Sigmoid colon (tissue), 3 donors: ENCODE results near the gene GABBR2.

Experiments
- CTCF ChIP-seq, 4 experiments: fragments of 450-650 bp in 3 of 4; fragments of 200-600 bp in 1 of 4; IDR thresholded peaks; one replicate each; pipeline ENCODE4 v1.5.1; 2016 to 2019; ENCODE audit warnings: antibody characterized with exemption in 4 of 4, mild to moderate bottlenecking in 3 of 4, moderate library complexity in 2 of 4
- POLR2A ChIP-seq, 2 donors: fragments of 450-650 bp; IDR thresholded peaks; one replicate each; pipeline ENCODE4 v1.6.1; 2016; ENCODE audit warnings: antibody characterized with exemption in 2 of 2, mild to moderate bottlenecking in 2 of 2, moderate library complexity in 2 of 2

DNA sequence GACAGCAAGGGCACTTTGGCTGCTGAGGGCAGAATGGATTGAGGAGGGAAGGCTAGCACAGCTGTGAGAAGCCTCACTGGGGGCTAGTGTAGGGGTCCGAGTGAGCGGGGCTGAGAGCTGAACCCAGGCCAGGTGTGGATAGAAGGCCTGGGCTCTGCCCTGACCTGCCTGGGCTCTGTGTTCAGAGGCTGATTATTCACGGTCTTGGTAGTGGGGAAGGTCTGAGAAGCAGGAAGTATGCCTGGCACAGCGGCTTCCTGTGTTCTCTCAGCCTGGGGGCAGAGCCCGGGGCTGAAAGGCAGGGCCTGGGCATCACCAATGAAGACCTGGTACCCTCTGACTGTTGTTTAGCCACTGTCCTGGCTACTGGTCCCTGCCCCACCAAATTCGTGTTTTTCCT lies 316.9 kb downstream of the GABBR2 start:
- TF ChIP-seq POLR2A (IDR thresholded peaks at IDR 0.05) = no peak
- no peak for TF ChIP-seq CTCF (IDR thresholded peaks at IDR 0.05)
